Measurements from ENCODE around the gene RTRAF. TPM values are rescaled to one million over a fixed set of nuclear protein-coding genes. Genes with fewer than 3 reads are reported as not detected.

RTRAF gene
- total and polyA plus RNA-seq, 2 of the 8 experiments (the other 6 are each of a cell fraction or from before 2014, with no cell fraction given): 149 to 359 TPM

DNA sequence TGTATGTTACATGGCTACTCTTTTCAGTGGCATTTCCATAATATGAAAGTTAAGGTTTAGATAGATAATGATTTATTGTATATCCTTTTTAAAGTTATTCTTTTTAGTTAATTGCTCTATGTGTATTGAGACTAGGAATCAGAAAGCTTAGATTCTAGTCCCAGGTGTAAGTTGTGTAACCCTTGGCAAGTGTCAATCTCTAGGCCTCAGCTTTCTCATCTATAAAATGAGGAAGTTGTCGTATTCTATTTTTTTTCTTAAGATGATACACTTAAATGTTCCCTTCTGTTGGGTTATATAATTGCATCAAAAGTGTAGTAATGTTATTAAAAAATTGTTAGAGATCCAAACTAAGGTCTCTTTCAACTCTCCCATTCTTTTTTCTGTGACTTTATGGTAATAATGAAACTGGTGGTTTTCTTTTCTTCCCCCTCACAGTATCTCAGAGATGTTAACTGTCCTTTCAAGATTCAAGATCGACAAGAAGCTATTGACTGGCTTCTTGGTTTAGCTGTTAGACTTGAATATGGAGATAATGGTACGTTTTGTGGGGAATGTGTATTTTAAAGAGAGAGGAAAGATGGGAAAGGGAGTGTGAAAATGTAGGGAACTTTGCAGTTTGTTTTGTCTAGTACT lies 4.1 kb downstream of the RTRAF start:
- Histone ChIP-seq H2AFZ (ENCODE audit: low read length) (no peak overlapping the region), H3K79me2 (ENCODE audit: control insufficient read depth in 1 of 2, insufficient read depth in 2 of 2, low read length in 2 of 2) (peaks cover 11 to 74% of the 10 kb centered on the region in 2 experiments), H4K20me1 (replicated peaks in 1 of 2; ENCODE audit: control insufficient read depth in 1 of 2, insufficient read depth in 2 of 2, low read length in 2 of 2) (peaks cover 5 to 9% of the 10 kb centered on the region in 2 experiments), H3K18ac (ENCODE audit: extremely low read depth, low read length) (no peak overlapping the region), H2BK120ac (replicated peaks; ENCODE audit: low read depth, low read length) (no peak overlapping the region), H3K14ac (ENCODE audit: insufficient read length) (no peak overlapping the region), H4K8ac (ENCODE audit: extremely low read depth, insufficient read depth, low read length) (no peak overlapping the region), H3K4me2 (ENCODE audit: insufficient read depth in 1 of 2, low read depth in 2 of 2, low read length in 2 of 2) (no peak overlapping the region), H3K4ac (replicated peaks; ENCODE audit: insufficient read length, low read depth, low read length) (no peak overlapping the region), H3K23ac (ENCODE audit: insufficient read length) (no peak overlapping the region), H3K4me3 (ENCODE audit: extremely low read depth in 1 of 4, insufficient read depth in 2 of 4, low read depth in 3 of 4, low read length in 4 of 4) (no peak overlapping the region), H3K9me3 (ENCODE audit: insufficient read depth in 2 of 2, low read depth in 1 of 2, low read length in 1 of 2) (no peaks in the 10 kb centered on the region), H3K27ac (ENCODE audit: low read depth, low read length) (no peak overlapping the region), H4K5ac (ENCODE audit: insufficient read length, low read depth, low read length) (no peak overlapping the region), H3K23me2 (ENCODE audit: low read depth, low read length) (peaks cover 11% of the 10 kb centered on the region), H3K36me3 (ENCODE audit: control insufficient read depth in 2 of 4, insufficient read depth in 4 of 4, low read length in 3 of 4) (peaks cover 12 to 57% (median 26%) of the 10 kb centered on the region in 4 experiments), H3K79me1 (ENCODE audit: low read depth, low read length) (no peaks in the 10 kb centered on the region), H3K56ac (replicated peaks; ENCODE audit: insufficient read length, low read depth, low read length) (peak overlapping the region; percentile 64), H4K91ac (replicated peaks; ENCODE audit: insufficient read length, low read length) (no peak overlapping the region), H3K27me3 (replicated peaks in 1 of 4; ENCODE audit: control insufficient read depth in 3 of 4, extremely low read depth in 1 of 4, insufficient read depth in 3 of 4, low read length in 3 of 4) (no peaks in the 10 kb centered on the region), H2BK20ac (ENCODE audit: low read length) (no peak overlapping the region), H3K4me1 (replicated peaks in 1 of 4; ENCODE audit: control insufficient read depth in 3 of 4, insufficient read depth in 4 of 4, low read length in 3 of 4) (peaks cover 0 to 2% (median 0%) of the 10 kb centered on the region in 4 experiments; a peak in 2 of 7 replicates), H2BK5ac (ENCODE audit: low read depth, low read length) (no peak overlapping the region), H2BK12ac (ENCODE audit: low read depth, low read length) (no peak overlapping the region), H2AK5ac (ENCODE audit: low read depth, low read length) (no peak overlapping the region), H2BK15ac (ENCODE audit: low read length) (no peak overlapping the region), H3K9ac (replicated peaks in 1 of 4; ENCODE audit: extremely low read depth in 1 of 4, low read depth in 3 of 4, low read length in 3 of 4) (no peak overlapping the region)
- FAIRE-seq: no peak
- CTCF ChIA-PET (ENCODE audit: partially characterized antibody): interaction anchor here (0.9 to 2.2 kb wide), 4 partner anchors 11 to 136 kb away, joined by 3 to 6 read pairs (median 4); no protein-coding TSS in a partner anchor
- no peak for DNase-seq (ENCODE audit: low read depth in 1 of 2, low spot score in 2 of 2)
- POLR2A ChIA-PET (ENCODE audit: partially characterized antibody): interaction anchor here (1.1 kb wide), 1 partner anchor 54 kb away, joined by 3 read pairs; no protein-coding TSS in a partner anchor
- WGBS, 2 experiments (ENCODE audit: extremely low coverage in 1 of 2, insufficient coverage in 1 of 2, insufficient read length in 1 of 2, insufficient replicate concordance in 2 of 2, low coverage in 1 of 2, low lambda C conversion rate in 2 of 2, missing lambda C conversion rate in 1 of 2): 92 to 100% methylated on average over 1 to 3 of the region's 3 CpGs
- no peak for TF ChIP-seq SP1 (IDR thresholded peaks at IDR 0.05; ENCODE audit: low read depth, low read length)
- TF ChIP-seq E2F6 (IDR thresholded peaks at IDR 0.05): no peak
- no peak for TF ChIP-seq TBP (IDR thresholded peaks at IDR 0.05; ENCODE audit: low read depth, low read length)
- no peak for TF ChIP-seq EP300 (IDR thresholded peaks at IDR 0.05; ENCODE audit: borderline replicate concordance in 1 of 2, low read depth in 2 of 2, low read length in 2 of 2)
- TF ChIP-seq, protein P1, sequence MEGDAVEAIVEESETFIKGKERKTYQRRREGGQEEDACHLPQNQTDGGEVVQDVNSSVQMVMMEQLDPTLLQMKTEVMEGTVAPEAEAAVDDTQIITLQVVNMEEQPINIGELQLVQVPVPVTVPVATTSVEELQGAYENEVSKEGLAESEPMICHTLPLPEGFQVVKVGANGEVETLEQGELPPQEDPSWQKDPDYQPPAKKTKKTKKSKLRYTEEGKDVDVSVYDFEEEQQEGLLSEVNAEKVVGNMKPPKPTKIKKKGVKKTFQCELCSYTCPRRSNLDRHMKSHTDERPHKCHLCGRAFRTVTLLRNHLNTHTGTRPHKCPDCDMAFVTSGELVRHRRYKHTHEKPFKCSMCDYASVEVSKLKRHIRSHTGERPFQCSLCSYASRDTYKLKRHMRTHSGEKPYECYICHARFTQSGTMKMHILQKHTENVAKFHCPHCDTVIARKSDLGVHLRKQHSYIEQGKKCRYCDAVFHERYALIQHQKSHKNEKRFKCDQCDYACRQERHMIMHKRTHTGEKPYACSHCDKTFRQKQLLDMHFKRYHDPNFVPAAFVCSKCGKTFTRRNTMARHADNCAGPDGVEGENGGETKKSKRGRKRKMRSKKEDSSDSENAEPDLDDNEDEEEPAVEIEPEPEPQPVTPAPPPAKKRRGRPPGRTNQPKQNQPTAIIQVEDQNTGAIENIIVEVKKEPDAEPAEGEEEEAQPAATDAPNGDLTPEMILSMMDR (IDR thresholded peaks at IDR 0.05; ENCODE audit: control extremely low read depth in 1 of 3, insufficient read depth in 1 of 3, low read depth in 1 of 3, low read length in 3 of 3): no peak
- no peak for TF ChIP-seq RBBP5 (IDR thresholded peaks at IDR 0.05; ENCODE audit: borderline replicate concordance, low read depth, low read length)
- TF ChIP-seq SIX5 (IDR thresholded peaks at IDR 0.05; ENCODE audit: low read depth, low read length): no peak
- TF ChIP-seq POU5F1 (IDR thresholded peaks at IDR 0.05; ENCODE audit: low read depth, low read length): no peak
- TF ChIP-seq, protein P2, sequence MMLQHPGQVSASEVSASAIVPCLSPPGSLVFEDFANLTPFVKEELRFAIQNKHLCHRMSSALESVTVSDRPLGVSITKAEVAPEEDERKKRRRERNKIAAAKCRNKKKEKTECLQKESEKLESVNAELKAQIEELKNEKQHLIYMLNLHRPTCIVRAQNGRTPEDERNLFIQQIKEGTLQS (IDR thresholded peaks at IDR 0.05; ENCODE audit: insufficient read depth, low read depth, low read length): no peak

Measured in H1 (cell line).